Measurements from ENCODE around the gene SIRPD. TPM values are rescaled to one million over a fixed set of nuclear protein-coding genes. Genes with fewer than 3 reads are reported as not detected.
"Not testable (repeated sequence)": the region's sequence is repeated elsewhere in the genome, so short reads cannot be mapped to it uniquely, and the experiment has no call there.

The SIRPD gene
- total and polyA plus RNA-seq, 8 donors: 0.08 to 1.6 (median 0.79) TPM; not detected in 5

GRCh38 chr20:1587781-1588532, 30.5 kb upstream of the SIRPD start:
- TF ChIP-seq CTCF (IDR thresholded peaks at IDR 0.05): no peak
- no peaks in the 10 kb centered on the region for H3K9me3 ChIP-seq
- intact Hi-C loops (cut with DNase I): no loop called here
- DNase-seq: no peak
- no peaks in the 10 kb centered on the region for H3K27me3 ChIP-seq
- H3K36me3 ChIP-seq: no peaks in the 10 kb centered on the region
- H3K4me1 ChIP-seq: no peaks in the 10 kb centered on the region
- peak overlapping the region in 1 of 2 donors; percentile 23 for H3K4me3 ChIP-seq
- ATAC-seq: no peak
- H3K27ac ChIP-seq: peak overlapping the region in 1 of 2 donors; percentile 90

GRCh38 chr20:1579488-1579887, 22.0 kb upstream of the SIRPD start:
- ATAC-seq: no peak
- Histone ChIP-seq H3K9me3 (no peaks in the 10 kb centered on the region), H3K27ac (no peak overlapping the region), H3K27me3 (no peaks in the 10 kb centered on the region), H3K4me3 (no peak overlapping the region), H3K36me3 (peaks cover 0 to 12% of the 10 kb centered on the region in 2 donors), H3K4me1 (peaks cover 0 to 12% of the 10 kb centered on the region in 2 donors)
- TF ChIP-seq CTCF (IDR thresholded peaks at IDR 0.05): no peak
- no peak for DNase-seq
- intact Hi-C loops (cut with DNase I): no loop called here

- no peak overlapping the region for H3K4me3 ChIP-seq
- ATAC-seq: no peak
- peaks cover 0 to 12% of the 10 kb centered on the region in 2 donors for H3K4me1 ChIP-seq
- H3K36me3 ChIP-seq: peaks cover 0 to 12% of the 10 kb centered on the region in 2 donors
- no peaks in the 10 kb centered on the region for H3K9me3 ChIP-seq
- intact Hi-C loops (cut with DNase I): no loop called here
- TF ChIP-seq CTCF (IDR thresholded peaks at IDR 0.05): no peak
- no peak overlapping the region for H3K27ac ChIP-seq
- no peaks in the 10 kb centered on the region for H3K27me3 ChIP-seq
- no peak for DNase-seq
These were observed 20.4 kb upstream of the SIRPD start for GRCh38 chr20:1577906-1578305.

- intact Hi-C loops (cut with DNase I); H3K27ac ChIP-seq; H3K9me3 ChIP-seq; DNase-seq; H3K27me3 ChIP-seq; ATAC-seq; H3K4me3 ChIP-seq: not testable (repeated sequence)
- peaks cover 0 to 12% of the 10 kb centered on the region in 2 donors for H3K4me1 ChIP-seq
- H3K36me3 ChIP-seq: peaks cover 0 to 12% of the 10 kb centered on the region in 2 donors
These were observed 19.8 kb upstream of the SIRPD start for GRCh38 chr20:1577313-1577712.

- no peak for DNase-seq
These were observed 19.1 kb upstream of the SIRPD start for GRCh38 chr20:1576641-1577040.

GRCh38 chr20:1576003-1576402, 18.5 kb upstream of the SIRPD start:
- Histone ChIP-seq H3K36me3 (peaks cover 0 to 22% of the 10 kb centered on the region in 2 donors), H3K4me1 (peaks cover 0 to 12% of the 10 kb centered on the region in 2 donors)
- H3K27me3 ChIP-seq; H3K4me3 ChIP-seq; intact Hi-C loops (cut with DNase I); DNase-seq; H3K27ac ChIP-seq; H3K9me3 ChIP-seq; ATAC-seq: not testable (repeated sequence)

More at GRCh38 chr20:1576641-1577040, 19.1 kb upstream of the SIRPD start:
- no peak for TF ChIP-seq CTCF (IDR thresholded peaks at IDR 0.05)
- Histone ChIP-seq H3K9me3 (no peaks in the 10 kb centered on the region), H3K36me3 (peaks cover 0 to 15% of the 10 kb centered on the region in 2 donors), H3K4me3 (no peak overlapping the region), H3K4me1 (peaks cover 0 to 12% of the 10 kb centered on the region in 2 donors), H3K27ac (peak overlapping the region in 1 of 2 donors; percentile 28), H3K27me3 (no peaks in the 10 kb centered on the region)
- intact Hi-C loops (cut with DNase I): no loop called here
- no peak for ATAC-seq

GRCh38 chr20:1571583-1571982, 14.1 kb upstream of the SIRPD start:
- intact Hi-C loops (cut with DNase I); H3K27ac ChIP-seq; H3K27me3 ChIP-seq; ATAC-seq; H3K9me3 ChIP-seq; H3K4me3 ChIP-seq; DNase-seq: not testable (repeated sequence)
- Histone ChIP-seq H3K36me3 (peaks cover 0 to 14% of the 10 kb centered on the region in 2 donors), H3K4me1 (peaks cover 0 to 21% of the 10 kb centered on the region in 2 donors)
